CD4-positive, alpha-beta T cell treated with Interleukin-6 for 4 hours (primary cell): ENCODE results near the gene LAMC2.
"Not testable (repeated sequence)": the region's sequence is repeated elsewhere in the genome, so short reads cannot be mapped to it uniquely, and the experiment has no call there.

Experiments used
- DNase-seq: peaks from one replicate; pipeline ENCODE4 v3.0.0-alpha.2; 2020; ENCODE audit warnings: mixed read lengths

LAMC2 gene

DNA sequence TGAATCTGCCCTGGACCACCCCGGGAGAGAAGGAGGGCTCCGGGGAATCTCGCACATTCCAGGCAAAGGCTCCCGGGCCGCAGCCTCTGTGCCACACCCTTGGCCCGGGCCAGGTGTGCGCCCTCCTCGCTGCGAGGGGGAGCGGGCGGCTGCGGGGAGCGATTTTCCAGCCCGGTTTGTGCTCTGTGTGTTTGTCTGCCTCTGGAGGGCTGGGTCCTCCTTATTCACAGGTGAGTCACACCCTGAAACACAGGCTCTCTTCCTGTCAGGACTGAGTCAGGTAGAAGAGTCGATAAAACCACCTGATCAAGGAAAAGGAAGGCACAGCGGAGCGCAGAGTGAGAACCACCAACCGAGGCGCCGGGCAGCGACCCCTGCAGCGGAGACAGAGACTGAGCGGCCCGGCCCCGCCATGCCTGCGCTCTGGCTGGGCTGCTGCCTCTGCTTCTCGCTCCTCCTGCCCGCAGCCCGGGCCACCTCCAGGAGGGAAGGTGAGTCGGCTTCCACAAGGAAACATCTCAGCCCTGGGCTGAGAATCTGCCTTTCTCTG lies at the start of gene LAMC2:
TSS of gene LAMC2 (plus strand) at position 324 of the 550 bp plus-strand sequence. CDS start at position 413, 89 bp downstream.
- DNase-seq: peak; percentile 20

DNA sequence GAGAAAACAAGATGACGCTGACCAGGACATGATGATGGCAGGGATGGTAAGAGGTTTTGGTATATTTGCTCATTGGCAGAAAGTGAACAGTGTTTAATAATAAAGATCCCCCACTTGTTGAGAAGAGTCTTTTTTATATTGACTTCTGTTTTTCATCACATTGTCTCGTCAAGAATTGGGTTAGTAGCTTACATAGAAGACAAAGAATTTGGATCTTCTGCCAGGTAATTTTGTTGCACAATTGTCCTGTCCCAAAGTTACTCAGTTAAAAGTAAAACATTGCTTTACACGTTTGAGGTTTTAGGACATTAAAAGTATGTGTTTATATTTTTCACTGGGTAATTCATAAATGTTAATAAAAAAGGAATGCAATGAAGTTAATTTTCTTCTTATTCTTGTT lies 48.3 kb upstream of the LAMC2 start:
- no peak for DNase-seq

DNA sequence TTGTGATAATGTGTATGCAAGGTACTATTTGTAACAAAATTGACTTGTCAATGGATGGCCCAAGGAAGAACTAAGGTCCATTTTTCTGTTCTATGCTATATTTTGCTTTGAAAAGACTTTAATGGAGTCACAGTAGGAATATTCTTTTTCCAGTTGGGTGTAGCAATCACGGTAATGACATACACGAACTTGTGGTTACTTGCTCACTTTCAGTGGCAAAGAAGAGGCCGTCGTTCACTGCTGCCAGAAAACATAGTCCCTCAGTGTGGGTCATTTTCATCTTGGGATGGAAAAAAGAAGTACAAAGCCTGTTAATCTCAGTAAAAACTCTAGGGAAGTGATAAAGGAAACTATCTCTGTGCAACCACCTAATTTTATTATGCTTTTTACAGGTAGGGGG lies 47.8 kb upstream of the LAMC2 start:
- no peak for DNase-seq

DNA sequence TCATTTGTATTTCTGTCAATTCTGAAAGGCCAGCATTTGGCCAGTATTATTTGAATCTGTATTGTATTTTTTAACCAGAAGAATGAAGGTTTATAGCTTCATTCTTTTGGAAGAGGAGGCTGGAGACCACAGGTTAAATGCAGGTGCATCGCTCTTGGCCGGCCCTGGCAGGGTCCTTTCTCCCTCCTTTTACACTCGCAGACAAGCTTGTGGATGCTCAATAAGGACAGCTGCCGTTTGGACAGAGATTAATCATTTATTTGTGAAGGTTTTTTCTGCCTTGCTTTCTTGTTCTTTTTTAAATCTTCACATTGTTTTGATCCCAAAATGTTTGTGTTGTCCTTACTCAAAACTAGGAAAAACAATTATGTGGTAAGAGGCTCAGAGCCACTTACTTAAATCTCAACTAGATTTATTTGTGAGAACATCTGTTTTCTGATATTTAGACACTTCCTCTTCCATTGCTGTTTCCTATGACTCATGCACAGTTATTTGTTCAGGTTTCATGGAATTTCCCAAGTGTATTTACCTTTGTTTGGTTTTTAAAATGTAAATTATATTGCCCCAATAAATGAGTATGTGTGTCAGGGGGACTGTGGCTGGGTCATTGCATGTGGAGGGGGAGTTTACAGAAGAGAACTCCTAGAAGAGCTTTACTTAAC lies 46.7 kb upstream of the LAMC2 start:
- DNase-seq: no peak

DNA sequence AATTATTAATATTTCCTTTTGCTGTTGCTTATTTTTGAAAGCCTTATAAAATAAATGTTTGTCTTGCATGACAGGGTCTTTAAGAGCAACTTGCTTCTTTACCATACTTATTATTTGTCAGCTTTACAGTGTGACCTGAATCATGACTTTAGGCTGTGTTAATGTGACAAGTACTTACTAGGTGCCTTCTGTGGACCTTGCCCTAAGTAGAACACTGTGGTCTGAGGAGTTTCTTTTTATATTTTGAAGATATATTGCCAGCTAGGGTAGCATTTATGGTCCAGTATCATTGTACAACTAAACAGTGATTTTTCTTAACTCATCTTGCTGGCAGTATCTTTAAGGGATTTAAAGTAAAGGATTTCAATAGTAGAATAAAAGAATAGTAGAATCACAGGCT lies 45.4 kb upstream of the LAMC2 start:
- DNase-seq: no peak

DNA sequence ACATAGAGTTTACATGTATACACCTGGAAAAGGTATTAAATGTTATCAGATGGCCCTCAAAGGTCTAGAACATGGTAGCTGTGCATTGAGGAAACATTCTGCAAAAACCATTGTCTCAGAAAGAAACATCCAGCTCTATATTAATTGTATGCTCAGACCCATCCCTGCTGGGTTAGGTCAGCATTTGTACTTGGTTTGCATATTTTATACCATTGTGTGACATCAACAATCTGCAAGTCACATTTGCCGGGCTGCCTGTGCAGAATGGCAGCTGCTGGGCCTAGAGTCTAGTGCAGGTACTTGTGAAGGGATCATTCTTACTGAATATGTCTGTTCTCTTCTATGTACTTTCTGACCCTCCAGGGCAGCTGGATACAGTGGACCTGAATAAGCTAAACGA lies 43.9 kb upstream of the LAMC2 start:
- no peak for DNase-seq

DNA sequence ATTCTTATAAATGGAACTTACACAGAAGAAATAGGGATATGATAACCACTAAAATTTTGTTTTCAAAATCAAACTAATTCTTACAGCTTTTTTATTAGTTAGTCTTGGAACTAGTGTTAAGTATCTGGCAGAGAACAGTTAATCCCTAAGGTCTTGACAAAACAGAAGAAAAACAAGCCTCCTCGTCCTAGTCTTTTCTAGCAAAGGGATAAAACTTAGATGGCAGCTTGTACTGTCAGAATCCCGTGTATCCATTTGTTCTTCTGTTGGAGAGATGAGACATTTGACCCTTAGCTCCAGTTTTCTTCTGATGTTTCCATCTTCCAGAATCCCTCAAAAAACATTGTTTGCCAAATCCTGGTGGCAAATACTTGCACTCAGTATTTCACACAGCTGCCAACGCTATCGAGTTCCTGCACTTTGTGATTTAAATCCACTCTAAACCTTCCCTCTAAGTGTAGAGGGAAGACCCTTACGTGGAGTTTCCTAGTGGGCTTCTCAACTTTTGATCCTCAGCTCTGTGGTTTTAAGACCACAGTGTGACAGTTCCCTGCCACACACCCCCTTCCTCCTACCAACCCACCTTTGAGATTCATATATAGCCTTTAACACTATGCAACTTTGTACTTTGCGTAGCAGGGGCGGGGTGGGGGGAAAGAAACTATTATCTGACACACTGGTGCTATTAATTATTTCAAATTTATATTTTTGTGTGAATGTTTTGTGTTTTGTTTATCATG lies 42.3 kb upstream of the LAMC2 start:
- no peak for DNase-seq

DNA sequence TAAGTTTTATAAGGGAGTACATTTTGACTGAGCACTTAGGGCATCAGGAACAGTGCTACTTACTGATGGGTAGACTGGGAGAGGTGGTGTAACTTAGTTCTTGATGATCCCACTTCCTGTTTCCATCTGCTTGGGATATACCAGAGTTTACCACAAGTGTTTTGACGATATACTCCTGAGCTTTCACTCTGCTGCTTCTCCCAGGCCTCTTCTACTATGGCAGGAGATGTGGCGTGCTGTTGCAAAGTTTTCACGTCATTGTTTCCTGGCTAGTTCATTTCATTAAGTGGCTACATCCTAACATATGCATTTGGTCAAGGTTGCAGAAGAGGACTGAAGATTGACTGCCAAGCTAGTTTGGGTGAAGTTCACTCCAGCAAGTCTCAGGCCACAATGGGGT lies 41.3 kb upstream of the LAMC2 start:
- DNase-seq: no peak

DNA sequence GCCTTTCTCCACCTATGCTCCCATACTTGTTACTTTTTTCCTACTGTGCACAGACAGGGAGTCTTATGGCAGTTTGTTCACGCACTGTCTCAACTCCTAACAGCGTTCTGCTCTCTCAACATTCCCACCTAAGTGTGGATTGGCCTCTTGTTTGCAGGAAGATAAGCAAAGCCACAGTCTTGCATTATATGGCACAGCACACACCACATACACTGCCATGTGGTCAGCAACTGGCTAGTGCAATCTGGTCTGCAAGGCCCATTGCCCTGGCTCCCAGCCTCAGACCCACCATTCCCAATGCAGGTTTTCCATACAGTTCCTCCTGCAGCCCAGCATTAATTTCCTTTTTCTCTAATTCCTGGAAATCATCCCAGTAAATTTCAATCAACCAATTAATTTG lies 38.3 kb upstream of the LAMC2 start:
- no peak for DNase-seq

DNA sequence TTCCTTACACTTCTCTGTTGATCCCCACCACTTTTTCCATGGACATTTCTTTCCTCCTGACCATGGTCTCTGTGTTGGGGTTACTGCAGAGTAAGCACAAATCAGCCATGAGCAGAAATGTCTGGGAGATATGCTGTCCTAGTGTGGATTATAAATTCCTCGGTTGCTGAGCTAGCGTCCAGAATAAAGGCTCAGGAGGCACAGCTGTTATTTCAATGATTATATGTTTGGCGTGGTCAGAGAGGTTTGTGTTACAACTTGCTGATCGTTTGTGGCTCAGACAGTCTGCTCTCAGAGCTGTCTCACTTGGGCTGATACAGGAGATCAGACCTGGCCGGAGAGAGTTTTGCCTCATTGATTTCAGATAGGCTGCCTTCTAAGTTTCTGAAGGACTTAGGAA lies 37.5 kb upstream of the LAMC2 start:
- DNase-seq: no peak

DNA sequence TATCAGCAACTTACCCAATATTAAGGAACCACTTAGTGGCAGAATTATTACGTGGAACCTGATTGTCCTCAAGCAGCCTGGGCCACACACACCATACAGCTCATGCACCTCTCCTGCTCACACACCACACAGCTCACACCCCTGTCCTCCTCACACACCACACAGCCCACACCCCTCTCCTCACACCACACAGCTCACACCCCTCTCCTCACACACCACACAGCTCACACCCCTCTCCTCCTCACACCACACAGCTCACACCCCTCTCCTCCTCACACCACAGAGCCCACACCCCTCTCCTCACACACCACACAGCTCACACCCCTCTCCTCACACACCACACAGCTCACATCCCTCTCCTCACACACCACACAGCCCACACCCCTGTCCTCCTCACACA lies 36.8 kb upstream of the LAMC2 start:
- no peak for DNase-seq

DNA sequence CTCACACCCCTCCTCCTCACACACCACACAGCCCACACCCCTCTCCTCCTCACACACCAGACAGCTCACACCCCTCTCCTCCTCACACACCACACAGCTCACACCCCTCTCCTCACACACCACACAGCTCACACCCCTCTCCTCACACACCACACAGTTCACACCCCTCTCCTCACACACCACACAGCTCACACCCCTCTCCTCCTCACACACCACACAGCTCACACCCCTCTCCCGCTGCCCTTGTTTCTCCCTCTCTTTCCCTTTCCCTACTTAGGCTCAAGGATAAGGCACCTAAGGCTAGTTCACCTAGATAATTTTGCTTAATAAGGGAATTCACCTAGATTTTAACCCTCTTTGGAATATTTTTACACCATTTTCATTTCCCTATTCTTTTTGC lies 36.0 kb upstream of the LAMC2 start:
- DNase-seq: not testable (repeated sequence)

DNA sequence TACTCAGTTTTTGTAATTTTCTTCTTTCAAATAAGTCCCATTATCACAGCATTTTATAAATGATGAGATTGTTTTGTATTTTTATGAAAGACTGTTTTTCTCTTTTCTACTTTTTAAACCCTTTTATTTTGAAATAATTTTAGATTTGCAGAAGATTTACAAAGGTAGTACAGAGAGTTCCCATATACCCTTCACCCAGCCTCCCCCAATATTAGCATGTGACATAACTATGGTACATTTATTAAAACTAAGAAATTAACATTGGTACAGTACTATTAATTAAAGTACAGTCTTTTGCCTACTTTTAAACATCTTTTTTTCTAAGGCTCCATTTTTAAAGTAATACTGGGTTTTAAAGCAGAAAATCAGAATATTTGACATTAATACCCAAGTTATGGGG lies 35.6 kb upstream of the LAMC2 start:
- DNase-seq: no peak

DNA sequence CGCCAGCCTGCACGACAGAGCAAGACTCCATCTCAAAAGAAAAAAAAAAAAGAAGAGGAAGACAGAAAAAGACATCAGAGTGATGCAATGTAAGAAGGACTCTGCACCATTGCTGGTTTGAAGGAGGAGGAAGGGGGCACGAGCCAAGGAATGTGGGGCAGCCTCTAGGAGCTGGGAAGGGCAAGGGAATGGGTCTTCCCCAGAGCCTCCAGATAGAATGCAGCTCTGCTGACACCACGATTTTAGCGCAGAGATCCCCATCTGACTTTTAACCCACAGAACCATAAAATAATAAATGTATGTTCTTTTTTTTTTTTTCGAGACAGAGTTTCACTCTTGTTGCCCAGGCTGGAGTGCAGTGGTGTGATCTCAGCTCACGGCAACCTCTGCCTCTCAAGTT lies 33.9 kb upstream of the LAMC2 start:
- no peak for DNase-seq

DNA sequence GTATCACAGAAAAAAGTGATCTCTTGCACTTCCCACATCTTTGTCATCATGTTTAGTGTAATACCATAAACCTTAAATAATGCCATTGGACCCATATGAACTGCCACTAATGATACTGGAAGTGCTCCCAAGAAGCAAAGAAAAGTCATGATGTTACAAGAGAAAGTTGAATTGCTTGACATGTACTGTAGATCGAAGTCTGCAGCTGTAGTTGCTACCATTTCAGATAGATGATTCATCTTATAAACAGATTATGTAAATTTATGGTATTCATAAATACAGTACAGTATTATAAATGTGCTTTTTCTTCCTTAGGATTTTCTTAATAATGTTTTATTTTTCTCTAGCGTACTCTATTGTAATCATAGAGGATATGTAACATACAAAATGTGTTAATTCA lies 30.1 kb upstream of the LAMC2 start:
- DNase-seq: no peak

DNA sequence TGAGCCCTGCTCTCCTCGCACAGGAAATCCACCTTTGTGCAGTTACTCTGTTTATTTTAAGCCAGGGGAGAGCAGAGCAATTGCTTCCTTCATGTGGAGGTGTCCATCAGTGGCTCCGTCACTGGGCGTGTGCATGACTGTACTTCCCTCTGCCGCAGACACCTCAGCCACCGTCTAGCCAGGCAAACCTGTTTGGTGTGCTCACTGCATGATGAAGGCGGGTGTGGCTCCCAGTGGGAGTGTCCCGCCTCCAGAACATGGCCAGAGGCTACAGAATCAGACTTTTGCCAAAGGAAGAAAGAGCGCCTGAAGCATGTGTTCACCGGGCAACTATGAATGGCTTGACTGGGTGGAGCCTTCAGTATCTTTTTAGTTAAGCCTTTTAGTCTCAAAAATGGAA lies 26.1 kb upstream of the LAMC2 start:
- DNase-seq: no peak

DNA sequence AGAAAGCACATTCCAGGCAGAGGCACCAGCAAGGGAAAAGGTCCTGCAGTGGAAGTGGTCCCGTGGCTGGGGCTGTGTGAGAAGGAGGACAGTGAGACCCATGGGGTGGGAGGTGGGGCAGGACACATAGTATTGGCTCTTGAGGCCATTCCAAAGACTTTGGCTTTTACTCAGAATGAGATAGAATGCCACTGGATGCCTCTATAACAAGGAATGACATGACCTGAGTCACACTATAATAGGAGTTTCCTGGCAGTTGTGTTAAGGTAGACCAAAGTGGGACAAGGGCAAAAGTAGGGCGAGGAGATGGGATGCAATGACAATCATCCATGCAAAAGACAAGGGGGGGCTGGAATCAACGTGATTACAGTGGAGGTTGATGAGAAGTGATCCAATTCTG lies 24.7 kb upstream of the LAMC2 start:
- DNase-seq: no peak

DNA sequence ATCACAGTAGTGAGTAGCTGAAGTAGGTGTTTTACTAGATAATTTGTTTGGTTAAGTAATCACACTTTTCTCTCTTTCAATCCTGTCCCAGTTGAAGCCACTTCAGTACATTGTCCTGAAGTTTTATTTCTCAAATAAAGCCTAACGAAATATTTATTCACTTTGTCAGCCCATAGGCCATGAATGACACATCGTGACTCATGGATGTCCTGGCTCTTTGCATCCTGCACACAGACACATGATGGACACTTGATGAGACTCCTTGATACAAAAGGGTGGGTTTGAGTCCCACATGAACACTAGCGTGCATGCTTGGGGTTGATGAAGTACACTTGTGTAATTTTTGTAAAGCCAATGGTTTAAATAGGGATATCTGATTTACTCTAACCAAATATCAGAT lies 22.7 kb upstream of the LAMC2 start:
- no peak for DNase-seq

DNA sequence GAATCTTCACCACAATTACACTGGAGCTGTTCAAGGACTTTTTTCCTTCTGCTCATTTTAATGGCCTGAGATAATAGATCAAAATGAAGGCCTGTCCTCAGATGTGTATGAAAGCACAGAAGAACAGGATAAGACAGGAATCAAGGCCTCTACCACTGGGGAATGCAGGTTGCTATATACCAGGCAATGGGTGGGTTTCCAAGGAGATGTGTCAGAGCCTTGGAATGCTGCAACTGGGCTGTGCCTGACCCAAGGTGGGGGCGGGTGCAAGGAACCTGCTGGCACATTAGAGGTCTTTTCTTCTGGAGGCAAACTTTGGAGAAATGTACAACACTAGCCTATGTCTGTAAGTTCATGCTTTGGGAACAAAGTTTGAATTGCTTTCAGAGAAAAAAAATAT lies 21.7 kb upstream of the LAMC2 start:
- DNase-seq: no peak

DNA sequence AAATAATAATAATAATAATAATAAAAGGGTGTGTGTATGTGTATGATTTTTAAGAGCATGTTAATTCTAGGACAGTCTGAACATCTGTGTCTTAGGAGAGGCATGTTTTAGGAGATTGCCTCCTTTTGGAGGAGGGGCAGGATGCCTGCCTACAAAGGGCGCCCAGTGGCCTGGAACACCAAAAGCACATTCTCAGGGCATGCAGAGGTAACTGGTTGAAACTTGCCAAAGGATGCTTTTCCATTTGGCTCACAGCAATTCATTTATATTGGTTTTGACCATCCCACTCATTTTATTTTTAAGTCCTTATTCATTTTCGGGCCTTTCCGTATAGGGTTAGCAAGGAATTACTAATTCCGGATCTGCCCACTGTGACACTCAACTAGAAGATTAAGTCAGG lies 21.1 kb upstream of the LAMC2 start:
- DNase-seq: no peak

DNA sequence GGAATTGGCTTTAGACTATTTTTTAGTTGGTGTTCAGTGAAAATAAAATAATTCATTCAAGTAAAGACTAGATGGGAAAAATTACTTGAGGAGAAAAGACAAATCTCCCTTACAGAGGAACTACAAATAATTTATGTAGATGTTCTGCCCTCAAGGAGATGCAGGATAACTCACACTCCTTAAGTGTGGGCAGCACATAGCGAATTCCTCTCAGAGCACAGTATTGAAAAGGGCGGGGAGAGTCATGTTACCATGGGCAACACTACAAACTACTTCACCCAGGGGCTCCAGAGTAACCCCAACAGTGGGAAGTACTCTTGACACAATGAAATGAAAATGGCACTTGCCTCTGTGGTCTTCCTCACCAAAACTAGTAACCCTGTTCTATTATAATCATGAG lies 20.6 kb upstream of the LAMC2 start:
- no peak for DNase-seq

DNA sequence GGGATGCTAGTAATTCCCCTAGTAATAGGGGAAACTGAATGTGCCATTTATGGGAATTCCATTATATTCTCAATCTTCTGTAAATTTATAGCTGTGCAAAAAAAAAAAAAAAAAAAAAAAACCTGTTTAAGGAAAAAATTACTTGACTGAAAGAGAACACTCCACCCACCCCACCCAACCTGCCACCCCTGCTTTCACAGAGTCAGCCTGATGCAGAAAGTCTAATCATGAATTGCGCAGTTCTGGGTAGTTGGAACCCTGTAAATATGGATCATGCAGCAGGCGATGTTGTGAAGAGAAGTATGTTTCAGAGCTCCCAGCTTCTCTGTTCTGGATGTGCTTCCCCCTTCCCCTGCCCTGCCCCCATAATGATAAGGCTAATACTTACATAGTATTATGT lies 19.6 kb upstream of the LAMC2 start:
- DNase-seq: no peak

DNA sequence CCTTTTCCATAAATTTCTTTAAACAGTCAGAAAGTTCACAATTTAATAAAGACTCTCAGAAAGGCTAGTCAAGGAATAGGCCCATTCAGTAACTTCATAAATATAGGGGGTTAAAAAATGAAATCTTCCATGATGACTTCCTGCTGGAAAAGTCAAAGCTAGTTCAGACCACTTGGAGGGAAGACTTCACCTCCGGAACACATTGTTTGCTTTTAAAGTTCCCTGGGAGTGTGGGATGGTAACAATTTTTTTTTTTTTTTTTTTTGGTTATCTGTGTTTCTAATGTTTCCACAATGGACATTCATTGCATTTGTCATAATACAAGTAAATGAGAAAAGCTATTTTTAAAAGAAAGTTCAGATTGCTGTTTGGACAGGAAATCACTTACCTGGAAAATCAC lies 18.4 kb upstream of the LAMC2 start:
- no peak for DNase-seq

DNA sequence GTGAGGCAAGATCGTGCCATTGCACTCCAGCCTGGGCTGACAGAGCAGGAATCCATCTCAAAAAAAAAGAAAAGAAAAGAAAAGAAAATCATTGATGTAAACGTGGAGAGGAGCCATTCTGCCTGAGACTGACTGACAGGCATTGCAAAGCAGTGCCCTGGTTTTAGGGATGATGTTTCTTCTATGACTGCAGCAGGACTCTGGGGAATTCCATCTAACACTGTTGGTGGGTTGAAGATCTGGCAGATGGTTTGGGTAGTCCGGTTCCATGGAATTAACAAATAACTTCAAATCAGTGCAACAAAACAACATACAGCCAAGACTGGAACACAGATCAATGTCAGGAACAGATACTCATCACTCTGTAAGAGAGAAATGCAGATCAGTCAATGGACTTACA lies 17.8 kb upstream of the LAMC2 start:
- no peak for DNase-seq

DNA sequence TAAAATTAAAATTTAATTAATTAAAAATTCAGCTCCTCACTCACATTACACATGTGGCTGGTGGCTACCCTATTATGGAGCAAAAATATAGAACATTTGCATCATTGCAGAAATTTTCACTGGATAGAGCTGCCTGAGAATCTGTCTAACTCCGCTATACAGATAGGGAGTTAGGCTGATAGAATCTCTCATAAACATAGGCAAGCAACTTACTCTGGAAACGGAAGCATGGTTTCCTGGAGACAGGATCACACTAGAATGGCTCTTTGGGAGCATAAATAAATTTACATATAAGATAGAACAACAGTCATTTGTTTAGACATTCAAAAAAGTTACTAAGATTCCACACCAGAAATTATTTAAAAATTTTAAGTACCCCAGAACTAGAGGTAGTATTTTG lies 12.2 kb upstream of the LAMC2 start:
- DNase-seq: no peak
